ENCODE data around the gene ABCA12.

ABCA12 gene

DNA sequence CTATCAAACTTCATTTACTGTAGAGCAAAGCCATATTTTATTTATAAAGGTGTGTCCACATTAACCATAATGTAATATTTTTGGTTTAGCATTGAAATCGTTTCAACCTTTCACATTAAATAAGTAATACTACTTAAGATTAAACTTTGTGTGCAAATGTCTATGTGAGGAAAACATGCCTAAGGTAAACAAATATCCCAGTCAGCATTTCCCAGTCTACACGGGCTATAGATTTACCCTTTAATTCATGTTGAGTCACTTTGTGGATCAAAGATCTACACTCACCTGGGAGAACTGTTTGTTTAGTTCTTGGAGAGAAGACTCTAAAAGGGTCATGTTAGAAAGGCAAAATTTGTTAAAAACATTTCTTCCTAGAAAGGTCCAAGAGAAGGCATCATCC, 89.1 kb downstream of the ABCA12 start:
- Histone ChIP-seq H3K4me3 (ENCODE audit: low read length) (no peak overlapping the region), H3K27ac (ENCODE audit: low read length) (no peak overlapping the region), H3K4me2 (ENCODE audit: low read depth, low read length) (no peak overlapping the region), H4K20me1 (ENCODE audit: insufficient read depth, low read length) (no peaks in the 10 kb centered on the region), H3K79me2 (ENCODE audit: low read length) (no peaks in the 10 kb centered on the region), H3K4me1 (ENCODE audit: low read length) (no peaks in the 10 kb centered on the region), H3F3A (ENCODE audit: insufficient read depth, low read length) (no peaks in the 10 kb centered on the region), H3K36me3 (replicated peaks; ENCODE audit: insufficient read depth, low read length) (no peaks in the 10 kb centered on the region), H3K9ac (ENCODE audit: low read length) (no peak overlapping the region), H2AFZ (ENCODE audit: low read length) (no peak overlapping the region), H3K9me2 (replicated peaks; ENCODE audit: insufficient read depth, low read length) (no peaks in the 10 kb centered on the region), H3K9me3 (replicated peaks; ENCODE audit: insufficient read depth, low read length) (no peaks in the 10 kb centered on the region), H3K27me3 (replicated peaks; ENCODE audit: insufficient read depth, low read length) (no peaks in the 10 kb centered on the region)
- no peak for DNase-seq
- TF ChIP-seq EZH2phosphoT487 (IDR thresholded peaks at IDR 0.05; ENCODE audit: low read length) (no peak), EZH2 (optimal IDR thresholded peaks at IDR 0.05; ENCODE audit: low read depth, low read length) (no peak)
- TF ChIP-seq, protein P1, sequence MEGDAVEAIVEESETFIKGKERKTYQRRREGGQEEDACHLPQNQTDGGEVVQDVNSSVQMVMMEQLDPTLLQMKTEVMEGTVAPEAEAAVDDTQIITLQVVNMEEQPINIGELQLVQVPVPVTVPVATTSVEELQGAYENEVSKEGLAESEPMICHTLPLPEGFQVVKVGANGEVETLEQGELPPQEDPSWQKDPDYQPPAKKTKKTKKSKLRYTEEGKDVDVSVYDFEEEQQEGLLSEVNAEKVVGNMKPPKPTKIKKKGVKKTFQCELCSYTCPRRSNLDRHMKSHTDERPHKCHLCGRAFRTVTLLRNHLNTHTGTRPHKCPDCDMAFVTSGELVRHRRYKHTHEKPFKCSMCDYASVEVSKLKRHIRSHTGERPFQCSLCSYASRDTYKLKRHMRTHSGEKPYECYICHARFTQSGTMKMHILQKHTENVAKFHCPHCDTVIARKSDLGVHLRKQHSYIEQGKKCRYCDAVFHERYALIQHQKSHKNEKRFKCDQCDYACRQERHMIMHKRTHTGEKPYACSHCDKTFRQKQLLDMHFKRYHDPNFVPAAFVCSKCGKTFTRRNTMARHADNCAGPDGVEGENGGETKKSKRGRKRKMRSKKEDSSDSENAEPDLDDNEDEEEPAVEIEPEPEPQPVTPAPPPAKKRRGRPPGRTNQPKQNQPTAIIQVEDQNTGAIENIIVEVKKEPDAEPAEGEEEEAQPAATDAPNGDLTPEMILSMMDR (IDR thresholded peaks at IDR 0.05; ENCODE audit: low read length), result no peak

DNA sequence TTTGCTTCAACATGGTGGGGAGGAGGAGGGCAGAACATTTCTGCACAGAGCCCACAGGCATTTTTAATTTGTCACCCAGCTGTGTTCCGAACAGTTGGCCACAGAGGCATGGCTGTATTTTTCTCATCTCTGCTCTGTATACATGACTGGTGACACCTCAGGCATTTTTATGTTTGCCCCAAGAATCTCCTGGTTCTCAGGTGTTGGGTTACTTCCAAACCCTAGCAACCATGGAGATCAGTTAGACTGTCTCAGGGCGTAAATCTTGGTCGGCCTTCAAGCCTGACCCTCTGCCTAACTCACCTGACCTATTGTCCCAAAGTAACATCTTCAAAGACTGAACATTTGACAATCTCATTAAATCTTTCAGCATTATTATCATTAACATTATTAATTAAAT, 100.0 kb downstream of the ABCA12 start:
- Histone ChIP-seq H3K36me3 (replicated peaks; ENCODE audit: insufficient read depth, low read length) (no peaks in the 10 kb centered on the region), H3K9me3 (replicated peaks; ENCODE audit: insufficient read depth, low read length) (no peaks in the 10 kb centered on the region), H3K27me3 (replicated peaks; ENCODE audit: insufficient read depth, low read length) (no peaks in the 10 kb centered on the region), H3F3A (ENCODE audit: insufficient read depth, low read length) (no peaks in the 10 kb centered on the region), H4K20me1 (ENCODE audit: insufficient read depth, low read length) (no peaks in the 10 kb centered on the region), H2AFZ (ENCODE audit: low read length) (no peak overlapping the region), H3K4me2 (ENCODE audit: low read depth, low read length) (no peak overlapping the region), H3K79me2 (ENCODE audit: low read length) (no peaks in the 10 kb centered on the region), H3K27ac (ENCODE audit: low read length) (no peak overlapping the region), H3K9ac (ENCODE audit: low read length) (no peak overlapping the region), H3K4me1 (ENCODE audit: low read length) (no peaks in the 10 kb centered on the region), H3K9me2 (replicated peaks; ENCODE audit: insufficient read depth, low read length) (no peaks in the 10 kb centered on the region), H3K4me3 (ENCODE audit: low read length) (no peak overlapping the region)
- TF ChIP-seq, protein P1 (IDR thresholded peaks at IDR 0.05; ENCODE audit: low read length), result no peak
- TF ChIP-seq EZH2 (optimal IDR thresholded peaks at IDR 0.05; ENCODE audit: low read depth, low read length), result no peak
- TF ChIP-seq EZH2phosphoT487 (IDR thresholded peaks at IDR 0.05; ENCODE audit: low read length), result no peak
- no peak for DNase-seq

DNA sequence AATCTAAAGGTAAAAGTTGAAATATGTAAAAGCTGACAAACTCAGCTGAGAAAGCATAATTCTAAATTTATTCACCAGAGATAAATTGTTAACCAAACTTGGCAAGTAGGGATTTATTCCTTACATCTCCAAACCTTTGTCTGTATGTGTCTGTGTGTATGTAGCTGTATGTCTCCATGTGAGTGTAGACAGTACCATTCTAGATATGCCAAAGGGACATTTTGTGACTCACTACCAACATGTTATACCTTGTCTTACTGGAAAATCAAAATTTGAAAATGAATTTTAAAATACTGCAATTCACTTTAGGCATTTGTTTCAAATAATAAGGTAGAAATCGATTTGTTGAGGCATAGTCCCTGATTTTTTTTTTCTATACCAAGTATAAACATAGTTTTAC, 102.1 kb downstream of the ABCA12 start:
- no peak overlapping the region for H3K27ac ChIP-seq (ENCODE audit: low read length)
- H3K4me1 ChIP-seq (ENCODE audit: low read length), result no peaks in the 10 kb centered on the region
- no peak for DNase-seq
- no peaks in the 10 kb centered on the region for H3K79me2 ChIP-seq (ENCODE audit: low read length)
- H3K9me3 ChIP-seq (replicated peaks; ENCODE audit: insufficient read depth, low read length), result no peaks in the 10 kb centered on the region
- TF ChIP-seq EZH2 (optimal IDR thresholded peaks at IDR 0.05; ENCODE audit: low read depth, low read length) (no peak), EZH2phosphoT487 (IDR thresholded peaks at IDR 0.05; ENCODE audit: low read length) (no peak)
- H3K36me3 ChIP-seq (replicated peaks; ENCODE audit: insufficient read depth, low read length), result no peaks in the 10 kb centered on the region
- no peak overlapping the region for H2AFZ ChIP-seq (ENCODE audit: low read length)
- H4K20me1 ChIP-seq (ENCODE audit: insufficient read depth, low read length), result no peaks in the 10 kb centered on the region
- H3K27me3 ChIP-seq (replicated peaks; ENCODE audit: insufficient read depth, low read length), result no peaks in the 10 kb centered on the region
- H3K9ac ChIP-seq (ENCODE audit: low read length), result no peak overlapping the region
- no peak overlapping the region for H3K4me2 ChIP-seq (ENCODE audit: low read depth, low read length)
- no peaks in the 10 kb centered on the region for H3K9me2 ChIP-seq (replicated peaks; ENCODE audit: insufficient read depth, low read length)
- H3F3A ChIP-seq (ENCODE audit: insufficient read depth, low read length), result no peaks in the 10 kb centered on the region
- no peak overlapping the region for H3K4me3 ChIP-seq (ENCODE audit: low read length)

DNA sequence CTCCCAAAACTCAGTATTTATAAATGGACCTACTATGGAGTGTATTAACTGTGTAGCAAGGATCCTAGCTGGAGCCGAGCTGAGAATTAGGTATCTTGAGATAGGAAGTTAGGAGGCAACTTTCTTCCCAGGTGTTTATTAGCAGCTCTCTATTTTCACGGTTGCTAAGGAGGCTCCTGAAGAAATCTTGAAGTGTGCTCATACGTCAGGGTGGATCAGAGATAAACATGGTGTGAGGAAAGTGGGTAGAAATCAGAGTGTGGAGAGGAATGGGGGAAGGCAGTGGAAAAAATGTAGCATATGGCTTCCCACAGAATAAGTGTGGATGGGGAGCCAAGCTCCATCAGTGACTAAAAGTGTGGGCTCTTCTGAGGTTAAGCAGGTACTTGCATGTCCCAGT, 104.3 kb downstream of the ABCA12 start:
- H3K4me3 ChIP-seq (ENCODE audit: low read length), result no peak overlapping the region
- TF ChIP-seq EZH2 (optimal IDR thresholded peaks at IDR 0.05; ENCODE audit: low read depth, low read length) (no peak), EZH2phosphoT487 (IDR thresholded peaks at IDR 0.05; ENCODE audit: low read length) (no peak)
- TF ChIP-seq, protein P1 (IDR thresholded peaks at IDR 0.05; ENCODE audit: low read length), result no peak
- no peaks in the 10 kb centered on the region for H4K20me1 ChIP-seq (ENCODE audit: insufficient read depth, low read length)
- no peak overlapping the region for H3K27ac ChIP-seq (ENCODE audit: low read length)
- no peak overlapping the region for H3K4me2 ChIP-seq (ENCODE audit: low read depth, low read length)
- H3K9ac ChIP-seq (ENCODE audit: low read length), result no peak overlapping the region
- no peaks in the 10 kb centered on the region for H3K9me2 ChIP-seq (replicated peaks; ENCODE audit: insufficient read depth, low read length)
- H3K4me1 ChIP-seq (ENCODE audit: low read length), result no peaks in the 10 kb centered on the region
- H2AFZ ChIP-seq (ENCODE audit: low read length), result no peak overlapping the region
- no peaks in the 10 kb centered on the region for H3K79me2 ChIP-seq (ENCODE audit: low read length)
- no peaks in the 10 kb centered on the region for H3K9me3 ChIP-seq (replicated peaks; ENCODE audit: insufficient read depth, low read length)
- no peak for DNase-seq
- H3F3A ChIP-seq (ENCODE audit: insufficient read depth, low read length), result no peaks in the 10 kb centered on the region
- no peaks in the 10 kb centered on the region for H3K27me3 ChIP-seq (replicated peaks; ENCODE audit: insufficient read depth, low read length)
- H3K36me3 ChIP-seq (replicated peaks; ENCODE audit: insufficient read depth, low read length), result no peaks in the 10 kb centered on the region

Measured in MM.1S (cell line).